GM19238 (cell line): ENCODE data around the gene MYPN.
"Not testable (repeated sequence)": the region's sequence is repeated elsewhere in the genome, so short reads cannot be mapped to it uniquely, and the experiment has no call there.

Experiments
- DNase-seq: peaks from one replicate; pipeline ENCODE4 v3.0.0; 2011; ENCODE audit warnings: low spot score; ENCODE audit not compliant: insufficient read length

MYPN gene

DNA sequence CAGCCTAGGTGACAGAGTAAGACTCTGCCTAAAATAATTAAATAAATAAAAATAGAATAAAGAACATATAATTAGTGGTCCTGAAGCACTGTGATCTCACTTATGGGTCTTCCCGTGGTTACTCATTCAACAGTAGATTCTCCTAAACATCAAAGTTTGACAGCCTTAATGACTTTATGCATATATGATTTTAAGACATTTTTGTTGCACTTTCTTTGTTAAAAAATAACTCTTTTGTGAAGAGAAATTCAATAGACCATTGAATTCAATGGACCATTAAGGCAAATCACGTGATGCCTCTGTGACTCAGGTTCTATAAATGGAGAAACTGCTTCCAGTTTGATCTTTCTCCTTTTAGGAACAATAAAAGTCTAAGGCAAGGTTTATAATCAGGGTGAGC is 63.0 kb downstream of the MYPN start:
- no peak for DNase-seq

DNA sequence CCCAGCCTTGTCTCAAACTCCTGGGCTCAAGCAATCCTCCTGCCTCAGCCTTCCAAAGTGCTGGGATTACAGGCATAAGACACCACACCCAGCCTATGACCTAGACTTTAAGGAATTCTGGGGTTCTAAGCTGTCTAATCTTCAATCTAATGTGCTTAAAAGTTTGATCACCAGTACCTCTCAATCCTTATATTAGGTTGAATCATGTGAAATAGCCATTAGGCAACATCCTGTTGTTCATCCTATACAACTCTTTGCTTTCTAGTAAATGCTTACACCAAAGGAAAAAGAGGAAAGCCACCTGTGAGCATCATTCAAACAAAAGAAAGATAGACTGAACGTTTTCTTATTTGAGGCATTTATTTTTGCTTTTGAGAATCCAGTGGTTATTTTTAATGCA is 66.7 kb downstream of the MYPN start:
- DNase-seq: no peak

DNA sequence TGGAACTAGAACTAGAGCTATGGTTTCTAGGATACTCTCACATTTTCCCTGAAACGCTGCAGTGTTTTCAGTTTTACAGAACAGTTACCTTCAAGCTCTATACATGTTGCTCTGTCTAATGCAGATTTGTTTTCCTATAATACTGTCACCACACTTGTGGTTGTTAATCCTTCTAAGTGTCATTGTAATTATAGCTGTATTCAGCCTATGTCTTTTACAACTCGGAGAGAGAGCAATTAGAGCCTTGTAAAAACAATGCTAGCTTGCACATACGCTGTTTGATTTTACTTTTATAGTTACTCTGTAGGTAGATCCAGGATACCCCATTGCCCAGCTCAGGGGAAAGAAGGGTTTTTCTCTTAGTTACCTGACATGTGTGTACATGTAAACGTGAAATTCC is 67.5 kb downstream of the MYPN start:
- DNase-seq: no peak

DNA sequence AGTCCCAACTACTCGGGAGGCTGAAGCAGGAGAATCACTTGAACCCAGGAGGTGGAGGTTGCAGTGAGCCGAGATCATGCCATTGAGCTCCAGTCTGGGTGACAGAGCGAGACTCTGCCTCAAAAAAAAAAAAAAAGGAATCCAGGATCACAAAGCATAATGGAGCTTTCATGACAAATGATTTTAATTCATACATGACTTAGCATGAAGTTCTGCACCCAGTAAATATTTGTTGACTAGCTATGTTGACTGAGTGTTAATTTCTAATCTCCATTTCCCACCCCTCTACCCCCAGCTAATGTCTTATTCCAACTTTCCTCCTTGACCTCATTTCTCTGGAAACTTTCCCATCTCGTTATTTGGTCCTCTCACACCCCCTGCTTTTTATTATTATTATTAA is 69.3 kb downstream of the MYPN start:
- no peak for DNase-seq

DNA sequence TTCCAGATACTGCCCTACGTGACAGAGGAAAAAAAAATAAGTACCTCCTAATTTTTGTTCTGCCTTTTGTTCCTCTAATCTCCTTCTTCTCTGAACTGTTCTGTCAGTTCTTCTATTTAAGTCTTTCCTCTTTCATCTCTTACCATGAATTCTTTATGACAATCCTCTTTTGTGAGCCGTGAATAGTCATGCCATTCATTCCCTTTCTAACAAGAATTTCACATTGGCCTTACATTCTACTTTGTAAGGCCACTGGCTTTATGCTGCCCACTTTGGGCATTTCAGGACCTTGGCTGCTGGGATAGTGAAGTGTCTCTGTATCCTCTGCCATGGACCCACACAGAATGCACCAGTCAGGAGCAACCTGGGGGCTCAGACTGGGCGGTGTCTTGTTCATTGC is 69.7 kb downstream of the MYPN start:
- DNase-seq: no peak

DNA sequence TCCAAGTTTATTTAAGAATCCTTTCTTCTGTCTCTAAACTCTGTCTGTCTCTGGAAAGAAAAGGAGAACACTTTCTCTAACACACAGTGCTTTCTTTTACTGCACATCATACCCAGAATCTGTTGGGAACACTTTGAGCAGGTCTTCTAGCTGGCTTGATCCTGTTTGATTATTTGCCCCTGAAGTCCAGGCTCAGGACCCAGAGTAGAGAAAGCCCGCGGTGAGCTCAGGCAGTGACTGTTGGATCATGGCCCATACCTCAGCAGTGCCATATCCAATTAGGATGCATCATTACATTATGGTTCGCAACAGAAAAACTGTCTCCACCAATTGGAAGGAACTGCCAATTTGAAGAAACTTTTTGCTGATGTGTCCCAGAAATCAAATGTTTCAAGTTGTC is 71.2 kb downstream of the MYPN start:
- DNase-seq: no peak

DNA sequence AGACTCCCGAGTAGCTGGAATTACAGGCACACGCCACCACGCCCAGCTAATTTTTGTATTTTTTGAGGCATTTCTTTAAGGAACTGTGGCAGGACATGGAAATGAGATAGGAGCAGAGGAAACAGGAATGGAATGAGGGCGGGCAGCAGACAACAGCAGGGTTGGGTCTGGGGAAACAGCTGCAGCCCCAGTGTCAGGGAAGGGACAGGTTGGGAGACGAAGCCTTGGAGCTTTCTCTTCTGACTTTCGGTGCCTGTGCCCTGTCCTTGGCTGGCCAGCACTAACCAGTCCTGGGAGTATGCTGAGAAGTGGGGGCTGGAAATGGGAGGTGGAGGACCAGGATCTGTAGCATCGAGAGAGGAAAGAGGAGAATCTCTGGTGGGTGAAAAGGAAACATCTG is 75.3 kb downstream of the MYPN start:
- DNase-seq: no peak

DNA sequence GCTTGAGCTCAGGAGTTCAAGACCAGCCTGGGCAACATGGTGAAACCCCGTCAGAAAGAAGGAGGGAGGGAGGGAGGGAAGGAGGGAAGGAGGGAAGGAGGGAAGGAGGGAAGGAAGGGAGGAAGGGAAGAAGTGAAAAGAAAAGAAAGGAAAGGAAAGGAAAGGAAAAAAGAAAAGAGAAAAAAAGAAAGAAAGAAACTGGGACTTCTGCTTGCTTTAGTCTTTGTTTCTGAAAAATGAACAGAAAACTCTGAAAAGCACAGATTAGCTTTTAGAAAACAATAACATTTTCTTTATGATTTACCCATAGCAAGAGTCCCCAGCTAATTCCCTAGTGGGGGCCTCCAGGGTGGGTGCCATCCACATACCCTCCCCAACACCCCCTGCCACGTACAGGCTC is 75.8 kb downstream of the MYPN start:
- DNase-seq: no peak

DNA sequence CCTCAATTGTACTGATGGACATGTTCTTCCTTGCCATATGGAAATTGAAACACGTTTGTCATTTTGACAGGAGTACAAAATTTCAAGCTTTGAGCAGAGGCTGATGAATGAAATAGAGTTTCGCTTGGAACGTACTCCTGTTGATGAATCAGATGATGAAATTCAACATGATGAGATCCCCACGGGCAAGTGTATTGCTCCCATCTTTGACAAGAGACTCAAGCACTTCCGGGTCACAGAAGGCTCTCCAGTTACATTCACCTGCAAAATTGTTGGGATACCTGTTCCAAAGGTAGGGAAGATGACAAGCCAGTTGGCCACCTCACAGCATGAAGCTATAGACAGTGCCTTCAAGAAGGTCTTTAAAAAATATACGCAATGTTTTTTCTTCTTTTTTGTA is 79.5 kb downstream of the MYPN start:
- DNase-seq: no peak

DNA sequence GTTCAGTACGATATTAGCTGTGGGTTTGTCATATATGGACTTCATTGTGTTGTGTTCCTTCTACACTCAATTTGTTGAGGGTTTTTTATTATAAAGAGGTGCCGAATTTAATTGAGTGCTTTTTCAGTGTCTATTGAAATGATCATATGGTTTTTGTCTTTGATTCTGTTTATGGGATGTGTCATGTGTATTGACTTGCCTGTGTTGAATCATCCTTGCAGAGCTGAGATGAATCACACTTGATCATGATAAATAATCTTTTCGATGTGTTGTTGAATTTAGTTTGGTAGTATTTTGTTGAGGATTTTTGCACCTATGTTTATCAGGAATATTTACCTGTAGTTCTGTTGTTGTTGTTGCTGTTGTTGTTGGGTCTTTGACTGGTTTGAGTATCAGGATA is 82.8 kb downstream of the MYPN start:
- DNase-seq: no peak

DNA sequence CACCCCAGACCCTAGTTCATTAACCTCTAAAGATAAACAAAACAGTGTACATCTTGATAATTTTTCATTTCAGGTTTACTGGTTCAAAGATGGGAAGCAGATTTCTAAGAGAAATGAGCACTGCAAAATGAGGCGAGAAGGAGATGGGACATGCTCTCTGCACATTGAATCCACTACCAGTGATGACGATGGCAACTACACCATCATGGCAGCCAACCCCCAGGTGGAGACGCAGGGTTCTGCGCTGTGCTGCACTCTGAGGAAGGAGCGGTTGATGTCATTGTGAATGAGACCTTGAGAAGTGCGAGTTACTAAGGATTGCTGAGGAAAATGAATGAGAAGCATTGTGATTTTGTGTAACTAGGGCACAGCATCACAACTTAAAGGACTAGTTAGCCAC is 85.0 kb downstream of the MYPN start:
- DNase-seq: no peak

DNA sequence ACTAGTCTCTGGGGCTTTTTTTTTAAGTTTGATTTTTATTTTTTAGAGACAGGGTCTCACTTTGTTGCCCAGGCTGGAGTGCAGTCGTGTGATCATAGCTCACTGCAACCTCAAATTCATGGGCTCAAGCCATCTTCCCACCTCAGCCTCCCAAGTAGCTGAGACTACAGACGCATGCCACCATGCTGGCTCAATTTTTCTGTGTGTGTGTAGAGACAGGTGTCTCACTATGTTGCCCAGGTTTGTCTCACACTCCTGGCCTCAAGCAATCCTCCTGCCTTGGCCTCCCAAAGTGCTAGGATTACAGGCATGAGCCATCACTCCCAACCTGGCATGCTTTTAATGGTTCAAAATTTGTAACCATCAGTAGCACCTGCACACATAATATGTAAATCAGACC is 86.5 kb downstream of the MYPN start:
- not testable (repeated sequence) for DNase-seq

DNA sequence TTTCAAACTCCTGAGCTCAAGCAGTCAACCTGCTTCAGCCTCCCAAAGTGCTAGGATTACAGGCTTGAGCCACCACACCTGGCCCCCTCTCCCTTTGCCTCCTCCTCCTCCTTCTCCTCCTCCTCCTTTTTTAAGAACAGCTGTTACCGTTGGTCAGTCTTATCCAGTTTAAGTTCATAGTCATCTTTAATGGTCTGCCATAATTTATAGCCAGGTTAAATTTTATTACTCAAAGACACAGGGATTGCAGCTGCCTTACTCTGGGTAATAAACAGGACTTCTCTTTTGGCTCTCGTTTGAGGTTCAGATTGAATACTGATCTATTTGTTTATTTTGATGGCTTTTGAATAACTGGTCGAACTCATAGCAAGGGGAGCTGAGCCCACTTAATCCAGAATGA is 87.4 kb downstream of the MYPN start:
- no peak for DNase-seq

DNA sequence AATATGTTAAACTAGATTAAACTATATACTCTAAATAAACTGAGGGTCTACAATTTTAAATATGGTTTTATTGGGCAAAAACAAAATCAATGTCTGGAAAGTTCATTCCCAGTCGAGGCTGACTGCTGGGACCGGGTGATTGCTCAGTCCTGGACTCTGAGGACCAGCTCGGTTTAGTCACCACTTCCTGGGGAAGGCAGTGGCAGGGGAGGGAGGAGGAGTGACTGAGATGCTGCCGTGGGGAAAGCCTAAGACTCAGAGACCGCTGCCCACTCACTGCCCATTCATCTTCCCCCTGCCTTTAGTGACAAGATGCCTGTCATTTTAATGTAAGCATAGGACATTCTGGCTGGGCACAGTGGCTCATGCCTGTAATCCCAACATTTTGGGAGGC is 93.7 kb downstream of the MYPN start:
- no peak for DNase-seq

DNA sequence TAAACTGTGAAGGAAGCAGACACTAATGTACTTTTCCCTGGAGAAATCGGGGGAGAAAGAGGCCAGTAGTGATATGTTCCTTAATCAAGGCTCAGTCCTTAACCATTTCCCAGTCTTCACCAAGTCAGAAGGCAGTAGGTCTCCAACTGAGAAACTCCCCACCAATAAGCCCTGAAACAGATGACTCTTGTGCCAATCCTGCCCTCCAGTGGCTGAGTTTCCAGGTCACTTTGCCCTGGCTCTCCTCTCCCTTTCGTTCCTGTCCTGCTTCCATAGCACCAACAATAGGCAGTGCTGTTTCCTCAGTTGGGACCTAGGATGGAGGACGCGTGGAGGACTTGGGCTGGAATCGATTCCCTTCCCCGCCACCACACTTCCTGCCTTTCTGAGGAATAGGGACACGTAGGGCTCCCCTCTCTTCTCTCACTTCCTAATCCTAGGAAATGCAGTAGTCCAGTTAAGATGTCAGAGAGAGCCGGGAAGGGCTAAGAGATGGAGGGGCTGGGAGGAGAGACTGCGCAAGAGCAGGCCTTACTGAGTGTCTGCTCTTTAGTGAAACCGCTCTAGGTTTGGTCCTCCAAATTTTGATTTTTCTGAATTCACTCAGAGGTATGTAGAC is 99.2 kb downstream of the MYPN start:
- no peak for DNase-seq

DNA sequence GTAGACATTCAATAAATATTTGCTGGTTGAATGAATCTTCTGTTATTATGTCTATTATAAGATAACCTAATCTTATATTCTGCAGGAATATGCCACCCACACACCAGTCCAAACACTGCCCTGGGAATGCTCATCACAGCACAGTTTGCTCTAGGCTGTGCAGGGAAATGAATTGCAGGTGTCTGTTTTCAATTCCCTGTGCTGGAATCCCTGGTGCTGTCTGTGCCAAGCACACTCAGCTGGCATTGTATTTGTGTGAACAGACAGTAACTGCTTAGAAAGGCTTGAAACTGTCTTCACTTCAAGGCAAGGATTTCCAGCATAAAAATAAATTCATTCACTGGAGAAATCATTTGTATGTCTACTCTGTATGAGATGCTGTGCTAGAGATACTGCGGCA is 102.4 kb downstream of the MYPN start:
- DNase-seq: no peak

DNA sequence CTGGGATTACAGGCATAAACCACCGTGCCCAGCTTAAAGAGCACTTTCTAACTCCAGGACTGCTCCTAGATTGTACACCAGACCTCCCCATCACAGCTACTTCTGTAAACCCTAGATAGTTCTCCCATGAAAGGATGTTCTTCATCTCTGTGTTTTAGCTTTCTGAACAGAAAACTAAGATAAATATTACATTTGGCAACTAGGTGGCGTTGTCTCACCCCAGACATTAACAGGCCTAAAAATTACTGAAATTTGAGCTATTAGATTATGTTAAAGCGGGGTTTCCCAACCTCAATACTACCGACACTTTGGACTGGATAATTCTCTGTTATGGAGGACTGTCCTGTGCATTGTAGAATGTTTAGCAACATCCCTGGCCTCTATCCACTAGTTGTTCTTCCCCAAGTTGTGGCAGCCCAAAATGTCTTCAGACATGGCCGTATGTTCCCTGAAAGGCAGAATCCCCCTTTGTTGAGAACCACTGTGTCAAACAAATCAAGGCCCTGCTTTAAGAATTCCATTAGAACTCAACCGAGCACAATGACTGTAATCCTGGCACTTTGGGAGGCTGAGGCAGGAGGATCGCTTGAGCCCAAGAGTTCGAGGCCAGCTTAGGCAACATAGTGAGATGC is 103.5 kb downstream of the MYPN start:
- no peak for DNase-seq

DNA sequence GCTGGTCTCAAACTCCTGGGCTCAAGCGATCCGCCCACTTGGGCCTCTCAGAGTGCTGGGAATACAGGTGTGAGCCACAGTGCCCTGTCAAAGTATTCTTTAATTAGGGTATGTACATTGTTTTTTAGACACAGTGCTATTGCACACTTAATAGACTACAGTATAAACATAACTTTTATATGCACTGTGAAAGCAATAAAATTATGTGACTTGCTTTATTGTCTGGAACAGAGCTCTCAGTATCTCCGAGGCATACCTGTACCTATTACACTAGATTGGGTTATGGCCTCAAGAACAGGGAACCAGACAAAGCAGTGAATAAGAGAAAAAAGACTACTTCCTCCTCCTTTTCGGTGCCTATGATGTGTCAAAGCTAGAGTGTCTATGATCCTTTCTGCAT is 109.5 kb downstream of the MYPN start:
- no peak for DNase-seq

DNA sequence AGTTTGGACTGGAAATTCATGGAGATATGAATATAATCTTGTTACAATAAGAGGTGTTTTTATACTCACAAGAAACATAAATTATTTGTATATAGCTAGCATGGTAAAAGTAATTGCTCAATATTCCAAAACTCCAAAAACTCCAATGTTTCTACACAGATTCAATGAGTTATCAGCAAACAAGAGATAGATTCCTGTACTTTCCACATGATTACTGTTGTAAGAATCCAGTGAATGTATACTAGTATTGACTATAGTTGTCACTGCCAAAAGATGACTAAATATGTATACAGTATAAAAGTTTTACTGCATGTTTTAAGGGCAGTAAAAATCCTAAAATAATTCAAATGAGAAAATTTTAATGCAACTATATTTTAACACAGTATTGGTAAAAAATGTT is 111.9 kb downstream of the MYPN start:
- DNase-seq: no peak

DNA sequence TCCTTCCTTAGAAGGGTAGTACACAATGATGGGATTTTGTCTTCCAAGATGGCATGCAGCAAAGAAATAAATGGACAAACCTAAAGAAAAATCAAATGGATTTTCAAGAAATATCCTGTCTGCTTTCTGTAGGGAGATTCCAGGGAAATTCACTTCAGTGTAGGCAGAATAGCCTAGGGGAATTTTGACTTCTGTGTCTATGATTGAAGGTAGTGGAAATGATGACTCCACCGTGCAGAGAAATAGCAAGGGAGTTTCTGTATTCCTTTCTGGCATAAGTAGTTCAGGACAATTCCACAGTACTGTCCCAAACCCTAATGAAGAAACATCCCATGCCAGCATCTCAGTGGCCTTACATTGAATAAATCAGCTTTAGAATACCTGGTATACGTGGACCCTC is 113.1 kb downstream of the MYPN start:
- DNase-seq: no peak

DNA sequence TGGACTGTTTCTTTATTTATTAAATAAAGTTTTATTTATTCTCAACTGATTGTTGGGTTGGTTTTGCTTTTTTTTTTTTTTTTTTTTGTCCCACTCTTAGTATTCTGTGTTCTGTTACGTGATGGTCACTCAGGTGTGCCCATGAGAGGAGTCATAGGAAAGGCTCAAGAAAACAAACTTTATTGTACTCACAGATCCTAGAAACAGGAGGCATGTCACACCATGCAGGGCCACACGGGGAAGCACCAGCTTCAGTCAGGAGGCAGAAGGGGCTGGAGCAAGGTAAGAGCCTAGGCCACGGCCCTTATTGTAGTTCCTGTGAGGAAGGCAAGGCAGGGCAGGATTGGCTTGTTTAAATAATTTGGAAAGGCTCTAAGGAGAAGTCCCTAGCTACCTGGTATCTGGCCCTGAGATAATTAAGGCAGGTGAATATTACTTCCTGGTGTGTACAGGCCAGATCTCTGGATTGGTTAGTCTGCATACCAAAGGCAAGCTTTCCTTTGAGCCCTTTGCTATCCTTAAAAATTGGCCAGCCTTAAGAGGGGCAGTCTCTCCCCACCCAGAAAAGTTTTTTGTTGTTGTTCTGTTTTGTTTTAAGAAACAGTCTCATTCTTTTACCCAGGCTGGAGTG is 114.4 kb downstream of the MYPN start:
- DNase-seq: no peak

DNA sequence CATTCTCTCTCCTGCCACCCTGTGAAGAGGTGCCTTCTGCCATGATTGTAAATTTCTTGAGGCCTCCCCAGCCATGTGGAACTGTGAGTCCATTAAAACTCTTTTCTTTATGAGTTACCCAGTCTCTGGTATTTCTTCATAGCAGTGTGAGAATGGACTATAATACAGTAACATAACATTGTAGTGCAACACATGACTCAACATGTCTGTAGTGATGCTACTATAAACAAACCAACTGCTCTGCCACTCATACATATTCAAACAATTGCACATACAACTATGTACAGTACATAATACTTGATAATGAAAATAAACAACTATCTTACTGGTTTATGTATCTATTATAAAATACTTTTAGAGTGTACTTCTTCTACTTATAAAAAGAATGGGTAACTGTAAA is 115.5 kb downstream of the MYPN start:
- no peak for DNase-seq

DNA sequence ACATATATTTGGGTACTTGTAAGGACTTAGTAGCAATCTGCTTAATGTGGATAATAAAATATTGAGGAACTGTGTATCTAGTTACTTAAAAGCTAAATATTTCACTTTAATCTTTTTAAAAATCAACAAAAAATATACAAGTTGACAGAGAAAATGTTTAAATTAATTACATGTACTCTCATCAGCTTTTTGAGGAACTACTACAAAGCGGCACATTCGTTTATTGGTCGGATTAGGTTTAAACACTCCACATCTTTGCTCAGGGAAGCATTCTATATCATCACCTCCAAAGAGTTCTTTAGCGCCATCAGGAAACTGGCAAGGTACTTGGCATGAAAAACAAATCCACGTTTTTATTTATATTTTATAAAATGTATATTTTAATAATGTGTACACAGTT is 121.0 kb downstream of the MYPN start:
- DNase-seq: no peak
